ENCODE measurements around the gene RAB40AL. TPM values are rescaled to one million over a fixed set of nuclear protein-coding genes. Genes with fewer than 3 reads are reported as not detected.
"Not testable (repeated sequence)": the region's sequence is repeated elsewhere in the genome, so short reads cannot be mapped to it uniquely, and the experiment has no call there.

RAB40AL gene
- total RNA-seq, 1 donor from 2014 or later = not detected

DNA sequence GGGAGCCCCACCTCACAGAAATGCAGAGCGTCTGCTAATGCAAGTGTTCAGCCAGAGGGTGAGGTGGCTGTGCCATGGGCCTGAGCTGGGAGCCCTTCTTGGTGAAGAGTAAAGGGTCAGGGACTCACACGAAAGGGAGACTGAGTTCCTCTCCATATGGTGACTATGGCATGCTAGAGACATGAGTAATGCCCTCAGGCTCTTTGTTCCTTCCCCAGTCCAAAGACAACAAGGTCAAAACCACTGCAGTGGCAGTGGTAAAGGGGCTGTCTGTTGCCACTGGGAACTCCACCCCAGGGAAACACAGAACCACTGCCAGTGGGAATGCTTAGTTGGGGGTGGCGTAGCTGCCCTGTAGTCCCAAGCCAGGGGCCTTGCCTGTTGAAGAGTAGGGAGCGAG lies 22.4 kb downstream of the RAB40AL start:
- DNase-seq (ENCODE audit: low spot score in 2 of 2) = no peak
- no peak overlapping the region for H3K4me3 ChIP-seq
- H3K4me1 ChIP-seq = no peaks in the 10 kb centered on the region
- H3K36me3 ChIP-seq = no peaks in the 10 kb centered on the region
- intact Hi-C loops (cut with DNase I) = no loop called here
- TF ChIP-seq, protein P1, sequence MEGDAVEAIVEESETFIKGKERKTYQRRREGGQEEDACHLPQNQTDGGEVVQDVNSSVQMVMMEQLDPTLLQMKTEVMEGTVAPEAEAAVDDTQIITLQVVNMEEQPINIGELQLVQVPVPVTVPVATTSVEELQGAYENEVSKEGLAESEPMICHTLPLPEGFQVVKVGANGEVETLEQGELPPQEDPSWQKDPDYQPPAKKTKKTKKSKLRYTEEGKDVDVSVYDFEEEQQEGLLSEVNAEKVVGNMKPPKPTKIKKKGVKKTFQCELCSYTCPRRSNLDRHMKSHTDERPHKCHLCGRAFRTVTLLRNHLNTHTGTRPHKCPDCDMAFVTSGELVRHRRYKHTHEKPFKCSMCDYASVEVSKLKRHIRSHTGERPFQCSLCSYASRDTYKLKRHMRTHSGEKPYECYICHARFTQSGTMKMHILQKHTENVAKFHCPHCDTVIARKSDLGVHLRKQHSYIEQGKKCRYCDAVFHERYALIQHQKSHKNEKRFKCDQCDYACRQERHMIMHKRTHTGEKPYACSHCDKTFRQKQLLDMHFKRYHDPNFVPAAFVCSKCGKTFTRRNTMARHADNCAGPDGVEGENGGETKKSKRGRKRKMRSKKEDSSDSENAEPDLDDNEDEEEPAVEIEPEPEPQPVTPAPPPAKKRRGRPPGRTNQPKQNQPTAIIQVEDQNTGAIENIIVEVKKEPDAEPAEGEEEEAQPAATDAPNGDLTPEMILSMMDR (IDR thresholded peaks at IDR 0.05) = no peak
- no peaks in the 10 kb centered on the region for H3K27me3 ChIP-seq
- H3K9me3 ChIP-seq = no peaks in the 10 kb centered on the region
- no peak overlapping the region for H3K27ac ChIP-seq

DNA sequence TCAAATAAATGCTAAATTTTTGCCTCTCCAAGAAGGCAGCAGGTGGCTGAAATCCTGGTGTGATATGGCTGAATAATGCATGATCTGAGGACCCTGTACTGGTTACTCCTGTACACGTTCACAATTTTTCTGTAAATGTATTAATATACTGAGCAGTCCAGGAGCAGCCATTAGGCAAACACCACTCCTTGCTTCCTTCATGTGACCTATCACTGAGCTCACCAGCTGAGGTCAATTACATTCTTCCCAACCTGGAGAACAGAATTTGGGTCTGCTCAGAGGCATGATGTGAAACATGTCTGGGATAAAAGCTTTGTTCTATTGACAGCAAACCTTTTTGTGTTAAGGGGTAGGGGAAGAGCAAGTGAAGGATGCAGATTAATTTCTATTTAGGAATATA lies 26.9 kb downstream of the RAB40AL start:
- Histone ChIP-seq H3K4me1 (no peaks in the 10 kb centered on the region), H3K27me3 (no peaks in the 10 kb centered on the region), H3K4me3 (no peak overlapping the region), H3K9me3 (peaks cover 3 to 5% of the 10 kb centered on the region in 2 donors), H3K36me3 (no peaks in the 10 kb centered on the region), H3K27ac (no peak overlapping the region)
- intact Hi-C loops (cut with DNase I) = no loop called here
- TF ChIP-seq, protein P1 (IDR thresholded peaks at IDR 0.05) = no peak
- DNase-seq (ENCODE audit: low spot score in 2 of 2) = no peak

DNA sequence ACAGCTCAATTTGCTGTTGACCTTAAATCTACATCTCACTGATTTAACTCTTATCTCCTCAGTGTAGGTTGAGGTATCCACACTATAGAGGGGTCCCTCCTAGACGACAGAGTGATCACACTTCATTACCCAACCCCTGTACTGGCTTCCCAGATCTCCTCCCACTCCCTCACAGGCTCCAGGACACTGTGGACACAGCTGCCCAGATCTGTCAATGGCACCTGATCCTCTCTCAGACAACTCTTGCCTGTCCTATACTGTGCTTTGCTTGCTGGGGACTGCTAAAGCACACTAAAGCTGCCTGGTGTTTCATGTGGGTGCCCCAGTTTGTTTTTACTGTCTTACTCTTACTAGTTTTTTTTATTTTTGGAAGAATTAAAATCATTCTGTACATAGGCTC lies 27.9 kb downstream of the RAB40AL start:
- intact Hi-C loops (cut with DNase I) = no loop called here
- no peak for DNase-seq (ENCODE audit: low spot score in 2 of 2)
- H3K4me1 ChIP-seq = no peaks in the 10 kb centered on the region

DNA sequence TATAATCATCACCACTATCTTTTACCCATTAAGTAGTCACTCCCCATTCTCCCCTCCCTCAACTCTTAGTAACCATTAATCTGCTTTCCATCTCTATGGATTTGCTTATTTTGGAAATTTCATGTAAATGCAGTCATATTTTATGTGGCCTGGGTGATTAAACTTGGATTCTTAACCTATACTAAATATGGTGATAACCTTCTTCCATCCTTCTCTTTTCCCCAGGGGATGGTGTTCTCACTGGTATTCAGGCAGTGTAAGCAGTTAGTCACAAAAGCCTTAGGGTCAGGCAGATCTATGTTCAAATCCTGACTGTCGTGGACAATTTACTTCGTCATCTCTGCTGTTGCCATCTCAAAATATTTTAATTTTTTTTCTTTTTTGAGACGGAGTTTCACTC lies 29.6 kb downstream of the RAB40AL start:
- Histone ChIP-seq H3K27ac (no peak overlapping the region), H3K36me3 (no peaks in the 10 kb centered on the region), H3K4me3 (no peak overlapping the region), H3K9me3 (peaks cover 14 to 31% of the 10 kb centered on the region in 2 donors), H3K4me1 (no peaks in the 10 kb centered on the region), H3K27me3 (no peaks in the 10 kb centered on the region)
- intact Hi-C loops (cut with DNase I) = no loop called here
- DNase-seq (ENCODE audit: low spot score in 2 of 2) = no peak
- TF ChIP-seq, protein P1 (IDR thresholded peaks at IDR 0.05) = no peak

More for the DNA sequence above, 27.9 kb downstream of the RAB40AL start:
- H3K27me3 ChIP-seq = no peaks in the 10 kb centered on the region
- TF ChIP-seq, protein P1 (IDR thresholded peaks at IDR 0.05) = no peak
- H3K4me3 ChIP-seq = no peak overlapping the region
- no peak overlapping the region for H3K27ac ChIP-seq
- no peaks in the 10 kb centered on the region for H3K36me3 ChIP-seq
- H3K9me3 ChIP-seq = peaks cover 10 to 13% of the 10 kb centered on the region in 2 donors

DNA sequence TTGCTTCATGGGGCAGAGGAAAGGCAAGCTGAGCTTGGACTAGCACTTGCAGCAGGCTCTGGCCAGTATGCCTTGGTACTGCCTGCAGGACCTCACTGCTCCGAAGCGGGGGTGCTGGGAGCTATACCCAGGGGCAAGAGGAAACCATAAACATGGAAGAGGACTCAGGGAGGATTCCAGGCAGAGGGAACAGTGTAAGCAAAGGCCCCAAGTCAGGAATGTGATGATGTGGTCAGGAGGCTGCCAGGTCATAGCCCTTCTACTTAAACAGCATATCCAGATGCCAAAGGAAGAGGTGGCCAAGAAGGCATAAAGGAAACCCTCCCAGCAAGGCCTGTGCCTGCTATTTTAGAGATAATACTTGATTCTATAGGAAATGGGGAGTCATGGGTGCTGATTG lies 31.1 kb downstream of the RAB40AL start:
- H3K9me3 ChIP-seq = peaks cover 21 to 33% of the 10 kb centered on the region in 2 donors
- TF ChIP-seq, protein P1 (IDR thresholded peaks at IDR 0.05) = no peak
- no peaks in the 10 kb centered on the region for H3K4me1 ChIP-seq
- no peak overlapping the region for H3K4me3 ChIP-seq
- no peak for DNase-seq (ENCODE audit: low spot score in 2 of 2)
- H3K27me3 ChIP-seq = no peaks in the 10 kb centered on the region
- intact Hi-C loops (cut with DNase I) = no loop called here
- no peaks in the 10 kb centered on the region for H3K36me3 ChIP-seq
- H3K27ac ChIP-seq = no peak overlapping the region

DNA sequence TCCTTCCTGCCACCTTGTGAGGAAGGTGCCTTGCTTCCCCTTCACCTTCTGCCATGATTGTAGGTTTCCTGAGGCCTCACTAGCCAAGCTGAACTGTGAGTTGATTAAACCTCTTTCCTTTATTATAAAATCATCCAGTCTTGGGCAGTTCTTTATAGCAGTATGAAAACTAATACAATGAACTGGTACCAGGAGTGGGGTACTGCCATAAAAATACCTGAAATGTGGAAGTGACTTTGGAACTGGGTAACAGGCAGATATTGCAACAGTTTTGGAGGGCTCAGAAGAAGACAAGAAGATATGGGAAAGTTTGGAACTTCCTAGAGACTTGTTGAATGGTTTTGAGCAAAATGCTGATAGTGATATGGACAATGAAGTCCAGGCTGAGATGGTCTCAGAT lies 34.5 kb downstream of the RAB40AL start:
- H3K4me1 ChIP-seq; H3K36me3 ChIP-seq; H3K27me3 ChIP-seq; DNase-seq (ENCODE audit: low spot score in 2 of 2); H3K27ac ChIP-seq; intact Hi-C loops (cut with DNase I); H3K4me3 ChIP-seq: not testable (repeated sequence)
- H3K9me3 ChIP-seq = peaks cover 21 to 33% of the 10 kb centered on the region in 2 donors

All from ascending aorta (tissue), 2 donors.